ENCODE results near the gene HCFC1R1. TPM values are rescaled to one million over a fixed set of nuclear protein-coding genes. Genes with fewer than 3 reads are reported as not detected.

The HCFC1R1 gene
- polyA plus RNA-seq, 3 donors: 50.7 to 66.1 (median 57.1) TPM

- peak in 2 of 3 donors; percentile 74 to 81 for DNase-seq (ENCODE audit: low read depth in 3 of 3, low spot score in 2 of 3)
These were observed 43.2 kb downstream of the HCFC1R1 start, which contains the start of gene PKMYT1 for GRCh38 chr16:2980227-2981176. PKMYT1 (minus strand) TSS chr16:2980446; CDS start chr16:2979657, 789 bp downstream.

- no peak for DNase-seq (ENCODE audit: low read depth in 3 of 3, low spot score in 2 of 3)
These were observed 44.0 kb downstream of the HCFC1R1 start for GRCh38 chr16:2979669-2980226.

GRCh38 chr16:2977440-2977839 is 46.3 kb downstream of the HCFC1R1 start:
- no peak for DNase-seq (ENCODE audit: low read depth in 3 of 3, low spot score in 2 of 3)

- DNase-seq (ENCODE audit: low read depth in 3 of 3, low spot score in 2 of 3): no peak
These were observed 47.1 kb downstream of the HCFC1R1 start for GRCh38 chr16:2976673-2977072.

GRCh38 chr16:2976201-2976600 is 47.5 kb downstream of the HCFC1R1 start:
- DNase-seq (ENCODE audit: low read depth in 3 of 3, low spot score in 2 of 3): no peak

- DNase-seq (ENCODE audit: low read depth in 3 of 3, low spot score in 2 of 3): no peak
These were observed 48.5 kb downstream of the HCFC1R1 start for GRCh38 chr16:2975161-2975795.

- DNase-seq (ENCODE audit: low read depth in 3 of 3, low spot score in 2 of 3): no peak
These were observed 49.3 kb downstream of the HCFC1R1 start for GRCh38 chr16:2974319-2975056.

- no peak for DNase-seq (ENCODE audit: low read depth in 3 of 3, low spot score in 2 of 3)
These were observed 50.0 kb downstream of the HCFC1R1 start for GRCh38 chr16:2973605-2974318.

GRCh38 chr16:2973093-2973492 is 50.6 kb downstream of the HCFC1R1 start:
- DNase-seq (ENCODE audit: low read depth in 3 of 3, low spot score in 2 of 3): no peak

Other genes with a start within 250 kb of the HCFC1R1 start
- gene ELOB, start 246.7 kb downstream of the HCFC1R1 start, polyA plus RNA-seq (ENCODE audit: insufficient read length in 3 of 3): 100 to 1,000 TPM; 199 to 241 (median 210) TPM
- gene PRSS33, start 236.4 kb downstream of the HCFC1R1 start, polyA plus RNA-seq (ENCODE audit: insufficient read length in 3 of 3): under 1 TPM in 2 of 3 donors, not detected in 1; 0.33 to 0.61 TPM
- not detected for gene PRSS41, start 225.5 kb downstream of the HCFC1R1 start, polyA plus RNA-seq (ENCODE audit: insufficient read length in 3 of 3)
- gene PRSS21, start 206.7 kb downstream of the HCFC1R1 start, polyA plus RNA-seq (ENCODE audit: insufficient read length in 3 of 3): under 1 TPM in 2 of 3 donors, not detected in 1; 0.19 to 0.43 TPM
- under 1 TPM; 0.31 to 0.60 (median 0.32) TPM for gene ZG16B, start 193.6 kb downstream of the HCFC1R1 start, polyA plus RNA-seq (ENCODE audit: insufficient read length in 3 of 3)
- gene PRSS22, start 165.8 kb downstream of the HCFC1R1 start, polyA plus RNA-seq (ENCODE audit: insufficient read length in 3 of 3): 1 to 10 TPM; 6.8 to 7.4 (median 7.0) TPM
- 10 to 100 TPM; 18.8 to 20.7 (median 19.4) TPM for gene FLYWCH2, start 140.7 kb downstream of the HCFC1R1 start, polyA plus RNA-seq (ENCODE audit: insufficient read length in 3 of 3)
- 10 to 100 TPM; 13.1 to 16.3 (median 14.6) TPM for gene FLYWCH1, start 112.0 kb downstream of the HCFC1R1 start, polyA plus RNA-seq (ENCODE audit: insufficient read length in 3 of 3)
- gene KREMEN2, start 59.7 kb downstream of the HCFC1R1 start, polyA plus RNA-seq (ENCODE audit: insufficient read length in 3 of 3): 1 to 10 TPM in 2 of 3 donors, under 1 TPM in 1; 1.00 to 1.4 (median 1.1) TPM
- gene PAQR4, start 54.6 kb downstream of the HCFC1R1 start, polyA plus RNA-seq (ENCODE audit: insufficient read length in 3 of 3): 1 to 10 TPM; 7.5 to 8.5 (median 8.1) TPM
- gene PKMYT1, start 43.5 kb downstream of the HCFC1R1 start, polyA plus RNA-seq (ENCODE audit: insufficient read length in 3 of 3): 10 to 100 TPM; 11.3 to 12.5 (median 11.4) TPM
- 1 to 10 TPM; 2.0 to 2.8 (median 2.5) TPM for gene CLDN9, start 11.0 kb downstream of the HCFC1R1 start, polyA plus RNA-seq (ENCODE audit: insufficient read length in 3 of 3)
- 10 to 100 TPM; 25.8 to 38.1 (median 31.0) TPM for gene CLDN6, start 5.8 kb downstream of the HCFC1R1 start, polyA plus RNA-seq (ENCODE audit: insufficient read length in 3 of 3)
- gene TNFRSF12A, start 3.6 kb downstream of the HCFC1R1 start, polyA plus RNA-seq (ENCODE audit: insufficient read length in 3 of 3): 10 to 100 TPM in 2 of 3 donors, 1 to 10 TPM in 1; 8.9 to 12.9 (median 11.9) TPM
- 10 to 100 TPM; 27.9 to 33.3 (median 29.9) TPM for gene THOC6, start 93 bp upstream of the HCFC1R1 start, polyA plus RNA-seq (ENCODE audit: insufficient read length in 3 of 3)
- gene BICDL2, start 13.0 kb upstream of the HCFC1R1 start, polyA plus RNA-seq (ENCODE audit: insufficient read length in 3 of 3): 1 to 10 TPM; 1.1 to 2.2 (median 1.5) TPM
- gene MMP25, start 22.6 kb upstream of the HCFC1R1 start, polyA plus RNA-seq (ENCODE audit: insufficient read length in 3 of 3): under 1 TPM; 0.35 to 0.82 (median 0.79) TPM
- 10 to 100 TPM; 28.0 to 36.8 (median 29.4) TPM for gene IL32, start 41.7 kb upstream of the HCFC1R1 start, polyA plus RNA-seq (ENCODE audit: insufficient read length in 3 of 3)
- under 1 TPM in 1 of 3 donors, not detected in 2; 0.11 TPM for gene ZSCAN10, start 75.4 kb upstream of the HCFC1R1 start, polyA plus RNA-seq (ENCODE audit: insufficient read length in 3 of 3)
- gene ZNF205, start 88.6 kb upstream of the HCFC1R1 start, polyA plus RNA-seq (ENCODE audit: insufficient read length in 3 of 3): 10 to 100 TPM; 12.7 to 14.6 (median 13.8) TPM
- 1 to 10 TPM; 8.0 to 9.3 (median 9.3) TPM for gene ZNF213, start 111.1 kb upstream of the HCFC1R1 start, polyA plus RNA-seq (ENCODE audit: insufficient read length in 3 of 3)
- not detected for gene OR1F1, start 164.3 kb upstream of the HCFC1R1 start, polyA plus RNA-seq (ENCODE audit: insufficient read length in 3 of 3)
- 10 to 100 TPM; 14.6 to 18.0 (median 15.4) TPM for gene ZNF200, start 211.2 kb upstream of the HCFC1R1 start, polyA plus RNA-seq (ENCODE audit: insufficient read length in 3 of 3)
- gene MEFV, start 232.7 kb upstream of the HCFC1R1 start, polyA plus RNA-seq (ENCODE audit: insufficient read length in 3 of 3): under 1 TPM; 0.11 to 0.18 (median 0.17) TPM

Measured in right renal cortex interstitium (tissue), 3 donors.